A673 (cell line): Measurements from ENCODE around the gene SEC63. TPM values are rescaled to one million over a fixed set of nuclear protein-coding genes. Genes with fewer than 3 reads are reported as not detected.
A peak's percentile ranks its signal among the peaks of the same experiment; 100 is the strongest.

Source experiments
- BruUV-seq: library from RNA; stranded (reverse); fragments of 400-500 nt; replicated peaks from 2 replicates; lab custom pipeline; 2021; lab: Mats Ljungman, UMichigan
- CTCF ChIA-PET: fragments of 300-600 bp; sonication (Branson Sonifier 250); formaldehyde crosslinking; loops from one replicate; lab custom pipeline; 2022; ENCODE audit warnings: antibody characterized with exemption; lab: Charles Lee
- POLR2A ChIA-PET: fragments of 300-600 bp; sonication (Branson Sonifier 250); formaldehyde crosslinking; loops from one replicate; lab custom pipeline; 2022; ENCODE audit warnings: antibody characterized with exemption; ENCODE audit not compliant: low non-redundant PET; lab: Charles Lee
- DNase-seq: peaks from one replicate; pipeline ENCODE4 v3.0.0-alpha.2; 2015; ENCODE audit warnings: low spot score
- H3K27ac ChIP-seq: fragments of 200-600 bp; sonication (generic); 2 replicates; pipeline ENCODE4 v1.5.1; 2016; ENCODE audit warnings: mixed run types, low read depth, mild to moderate bottlenecking, mixed read lengths, antibody characterized with exemption, low read length; ENCODE audit not compliant: poor library complexity, severe bottlenecking
- H3K27me3 ChIP-seq: fragments of 200-600 bp; sonication (generic); replicated peaks from 2 replicates; pipeline ENCODE4 v1.6.1; 2017; ENCODE audit warnings: mixed run types, low read depth, mild to moderate bottlenecking, mixed read lengths, antibody characterized with exemption, low read length; ENCODE audit not compliant: insufficient read depth, poor library complexity
- H3K36me3 ChIP-seq: fragments of 200-600 bp; sonication (generic); 2 replicates; pipeline ENCODE4 v1.6.1; 2016; ENCODE audit warnings: mixed run types, mild to moderate bottlenecking, mixed read lengths, antibody characterized with exemption, low read length; ENCODE audit not compliant: insufficient read depth, poor library complexity, severe bottlenecking
- H3K4me1 ChIP-seq: fragments of 200-600 bp; sonication (generic); 2 replicates; pipeline ENCODE4 v1.6.1; 2017; ENCODE audit warnings: mixed run types, mild to moderate bottlenecking, mixed read lengths, antibody characterized with exemption, low read length; ENCODE audit not compliant: insufficient read depth, poor library complexity, severe bottlenecking
- H3K4me3 ChIP-seq: fragments of 200-600 bp; sonication (generic); 2 replicates; pipeline ENCODE4 v1.5.1; 2016; ENCODE audit warnings: low read depth, mixed run types, mild to moderate bottlenecking, mixed read lengths, low read length; ENCODE audit not compliant: poor library complexity, severe bottlenecking
- H3K9me3 ChIP-seq: fragments of 200-600 bp; sonication (generic); 2 replicates; pipeline ENCODE4 v1.6.1; 2016; ENCODE audit warnings: mixed run types, low read depth, mild to moderate bottlenecking, mixed read lengths, antibody characterized with exemption, low read length; ENCODE audit not compliant: poor library complexity, severe bottlenecking
- EZH2 ChIP-seq: fragments of 200-600 bp; sonication (generic); IDR thresholded peaks from 2 replicates; pipeline ENCODE4 v1.6.1; 2017; ENCODE audit warnings: borderline replicate concordance, low read depth, mild to moderate bottlenecking, mixed read lengths, antibody characterized with exemption, low read length; ENCODE audit not compliant: poor library complexity, severe bottlenecking
- intact Hi-C: fragments of 100-400 bp; cut with micrococcal nuclease; formaldehyde crosslinking; loops from one replicate; pipeline ENCODE4 v1.10.0; 2022; ENCODE audit not compliant: unreplicated experiment
- total RNA-seq: library from RNA; stranded (reverse); gene quantifications from 2 replicates; pipeline ENCODE4 v1.2.3, GENCODE V29; 2021
- TF ChIP-seq, protein P1 (sequence below): fragments of 300-800, 200-600 bp; sonication (generic); conservative IDR thresholded peaks from 2 replicates; pipeline ENCODE4 v1.5.1; 2017; ENCODE audit warnings: low read depth, mild to moderate bottlenecking, antibody characterized with exemption, low read length, moderate library complexity, mixed read lengths

SEC63 gene
- total RNA-seq, 1 experiment from 2014 or later = 159 TPM

GRCh38 chr6:107867302-107867615, 90.7 kb downstream of the SEC63 start:
- Histone ChIP-seq H3K4me1 (peaks cover 10% of the 10 kb centered on the region), H3K27me3 (no peaks in the 10 kb centered on the region), H3K36me3 (peaks cover 19% of the 10 kb centered on the region), H3K4me3 (no peak overlapping the region), H3K9me3 (no peaks in the 10 kb centered on the region), H3K27ac (no peak overlapping the region)
- ChIA-PET POLR2A (no interaction called here), CTCF (interaction anchor here (0.6 kb wide), 1 partner anchor 90 kb away, joined by 4 read pairs; no protein-coding TSS in a partner anchor)
- intact Hi-C loops = no loop called here
- no TSS peak for BruUV-seq
- TF ChIP-seq, protein P1, sequence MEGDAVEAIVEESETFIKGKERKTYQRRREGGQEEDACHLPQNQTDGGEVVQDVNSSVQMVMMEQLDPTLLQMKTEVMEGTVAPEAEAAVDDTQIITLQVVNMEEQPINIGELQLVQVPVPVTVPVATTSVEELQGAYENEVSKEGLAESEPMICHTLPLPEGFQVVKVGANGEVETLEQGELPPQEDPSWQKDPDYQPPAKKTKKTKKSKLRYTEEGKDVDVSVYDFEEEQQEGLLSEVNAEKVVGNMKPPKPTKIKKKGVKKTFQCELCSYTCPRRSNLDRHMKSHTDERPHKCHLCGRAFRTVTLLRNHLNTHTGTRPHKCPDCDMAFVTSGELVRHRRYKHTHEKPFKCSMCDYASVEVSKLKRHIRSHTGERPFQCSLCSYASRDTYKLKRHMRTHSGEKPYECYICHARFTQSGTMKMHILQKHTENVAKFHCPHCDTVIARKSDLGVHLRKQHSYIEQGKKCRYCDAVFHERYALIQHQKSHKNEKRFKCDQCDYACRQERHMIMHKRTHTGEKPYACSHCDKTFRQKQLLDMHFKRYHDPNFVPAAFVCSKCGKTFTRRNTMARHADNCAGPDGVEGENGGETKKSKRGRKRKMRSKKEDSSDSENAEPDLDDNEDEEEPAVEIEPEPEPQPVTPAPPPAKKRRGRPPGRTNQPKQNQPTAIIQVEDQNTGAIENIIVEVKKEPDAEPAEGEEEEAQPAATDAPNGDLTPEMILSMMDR = no peak; the same call in 1 of the 2 replicates
- TF ChIP-seq EZH2 = no peak
- DNase-seq = no peak

- no peak overlapping the region for H3K4me3 ChIP-seq
- peaks cover 10% of the 10 kb centered on the region for H3K4me1 ChIP-seq
- H3K27me3 ChIP-seq = no peaks in the 10 kb centered on the region
- no peaks in the 10 kb centered on the region for H3K9me3 ChIP-seq
- POLR2A ChIA-PET = interaction anchor here (0.6 kb wide), 1 partner anchor 30 kb away, joined by 3 read pairs; no protein-coding TSS in a partner anchor
- no peak for TF ChIP-seq EZH2
- TF ChIP-seq, protein P1 = peak; percentile 69
- no peak overlapping the region for H3K27ac ChIP-seq
- peak; percentile 67 for DNase-seq
- H3K36me3 ChIP-seq = peaks cover 19% of the 10 kb centered on the region
- no TSS peak for BruUV-seq
- CTCF ChIA-PET = interaction anchor here (0.6 kb wide), 1 partner anchor 90 kb away, joined by 4 read pairs; no protein-coding TSS in a partner anchor
- intact Hi-C loops = no loop called here
Observed at GRCh38 chr6:107866606-107867301, 91.3 kb downstream of the SEC63 start.

DNA sequence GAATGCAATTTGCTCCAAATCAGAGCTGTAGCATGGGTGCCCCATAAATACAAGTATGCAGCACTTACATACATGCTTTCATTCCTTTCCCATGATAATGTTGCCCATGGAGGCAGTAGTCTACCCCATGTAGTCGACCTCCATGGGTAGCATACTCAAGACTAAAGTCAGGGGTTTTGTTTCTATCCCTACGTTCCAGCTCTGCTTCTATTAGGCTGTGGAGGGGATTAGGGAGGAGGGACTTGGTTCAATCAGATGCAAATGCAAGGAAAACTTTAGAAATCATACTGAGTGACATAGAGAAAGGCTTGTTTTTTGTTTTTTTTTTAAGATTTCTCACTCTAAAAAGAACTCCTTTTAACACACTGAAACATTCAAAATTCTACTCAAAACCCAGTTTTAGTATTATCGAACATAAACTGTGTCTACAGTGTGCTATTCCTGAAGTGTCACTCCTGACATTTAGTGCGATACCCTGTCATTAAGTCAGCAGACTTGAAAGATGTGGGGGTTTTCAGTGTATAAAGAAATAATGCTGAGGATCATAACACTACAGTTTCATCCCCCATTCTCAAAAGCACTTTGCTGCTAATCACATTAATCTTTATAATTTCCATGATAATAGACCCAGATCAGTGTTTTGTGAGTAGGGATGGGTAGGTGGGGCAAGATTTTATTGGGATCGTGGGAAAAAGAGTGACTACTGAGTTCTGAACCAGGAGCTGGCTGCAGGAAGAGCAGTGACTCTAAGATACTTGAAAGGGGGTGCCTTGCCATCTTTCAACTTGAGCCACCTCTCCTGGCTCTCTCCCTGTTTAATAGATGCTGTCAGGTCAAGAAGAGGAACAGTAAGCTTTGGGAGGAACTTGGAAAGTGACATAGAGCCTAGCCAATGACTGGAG, 93.5 kb downstream of the SEC63 start:
- DNase-seq = no peak
- H3K36me3 ChIP-seq = no peaks in the 10 kb centered on the region
- CTCF ChIA-PET = no interaction called here
- BruUV-seq = no TSS peak
- TF ChIP-seq, protein P1 = no peak
- no peak for TF ChIP-seq EZH2
- H3K27me3 ChIP-seq = no peaks in the 10 kb centered on the region
- H3K4me1 ChIP-seq = peaks cover 10% of the 10 kb centered on the region
- intact Hi-C loops = no loop called here
- no peak overlapping the region for H3K4me3 ChIP-seq
- H3K27ac ChIP-seq = no peak overlapping the region
- no peaks in the 10 kb centered on the region for H3K9me3 ChIP-seq
- POLR2A ChIA-PET = interaction anchor here (0.6 kb wide), 1 partner anchor 91 kb away, joined by 3 read pairs; no protein-coding TSS in a partner anchor
